Esophagus muscularis mucosa (tissue), 4 donors: ENCODE results near the gene TP53. TPM values are rescaled to one million over a fixed set of nuclear protein-coding genes. Genes with fewer than 3 reads are reported as not detected.
"Not testable (repeated sequence)": the region's sequence is repeated elsewhere in the genome, so short reads cannot be mapped to it uniquely, and the experiment has no call there.

Source experiments
- DNase-seq: peaks from one replicate; pipeline ENCODE4 v3.0.0-alpha.2; 2017; ENCODE audit errors: extremely low spot score
- H3K27ac ChIP-seq, 4 donors: fragments of 200-600 bp; sonication (generic); replicated peaks in 1 of 4; 1 replicate in 3 of 4; 2 replicates in 1 of 4; pipeline ENCODE4 v1.5.1; 2016 to 2019; ENCODE audit warnings: mild to moderate bottlenecking in 1 of 4
- H3K27me3 ChIP-seq, 4 donors: fragments of 200-600 bp; sonication (generic); one replicate each; pipeline versions ENCODE4 v1.5.1 to v1.6.0; 2016 to 2019
- H3K36me3 ChIP-seq, 4 donors: fragments of 200-600 bp; sonication (generic); one replicate each; pipeline ENCODE4 v1.5.1; 2016 to 2019
- H3K4me1 ChIP-seq, 4 donors: fragments of 200-600 bp; sonication (generic); one replicate each; pipeline ENCODE4 v1.5.1; 2016 to 2019
- H3K4me3 ChIP-seq, 4 donors: fragments of 200-600 bp; sonication (generic); 1 replicate in 2 of 4; 2 replicates in 2 of 4; pipeline ENCODE4 v1.5.1; 2016 to 2019; ENCODE audit warnings: mild to moderate bottlenecking in 4 of 4, moderate library complexity in 1 of 4
- H3K9me3 ChIP-seq, 4 donors: fragments of 200-600 bp; sonication (generic); 1 replicate in 3 of 4; 2 replicates in 1 of 4; pipeline ENCODE4 v1.5.1; 2016 to 2019
- CTCF ChIP-seq, 3 experiments: fragments of 200-600 bp in 2 of 3; fragments of 450-650 bp in 1 of 3; sonication (generic) in 2 of 3; IDR thresholded peaks; one replicate each; pipeline ENCODE4 v1.5.1; 2017 to 2019; ENCODE audit warnings: antibody characterized with exemption in 3 of 3, mild to moderate bottlenecking in 2 of 3, moderate library complexity in 1 of 3
- EP300 ChIP-seq: sonication (generic); formaldehyde crosslinking; IDR thresholded peaks from one replicate; pipeline ENCODE4 v1.6.1; 2017; ENCODE audit warnings: antibody characterized with exemption
- POLR2A ChIP-seq: fragments of 450-650 bp; IDR thresholded peaks from one replicate; pipeline ENCODE4 v1.6.1; 2017; ENCODE audit warnings: antibody characterized with exemption, moderate library complexity, mild to moderate bottlenecking, low read depth
- POLR2AphosphoS5 ChIP-seq, 2 donors: sonication (generic); formaldehyde crosslinking; IDR thresholded peaks; one replicate each; pipeline ENCODE4 v1.6.1; 2017; ENCODE audit warnings: antibody characterized with exemption in 2 of 2
- WGBS: methylation state at CpG from one replicate; pipeline ENCODE4 v1.1.5; 2018; 5-methylcytosine and 5-hydroxymethylcytosine counted together
- intact Hi-C: fragments of 100-400 bp; cut with DNase I; formaldehyde crosslinking; loops from one replicate; pipeline ENCODE4 v1.15.1; 2023
- total RNA-seq, 4 donors: library from RNA; depleted of rRNA; stranded (reverse); fragments of >200 nt; gene quantifications; one replicate each; pipeline versions ENCODE4 v1.1.0 to v1.2.1, GENCODE V29; 2016

TP53 gene
- total RNA-seq, 4 donors from 2014 or later: 14.9 to 18.3 (median 16.1) TPM

- intact Hi-C loops: no loop called here
These were observed 40.8 kb downstream of the TP53 start for GRCh38 chr17:7646457-7646856.

GRCh38 chr17:7644775-7645174 lies 42.5 kb downstream of the TP53 start:
- intact Hi-C loops: no loop called here
- Histone ChIP-seq H3K9me3 (no peaks in the 10 kb centered on the region), H3K27me3 (peaks cover 0 to 20% (median 4%) of the 10 kb centered on the region in 4 donors), H3K4me3 (no peak overlapping the region), H3K4me1 (peaks cover 0 to 2% (median 0%) of the 10 kb centered on the region in 4 donors), H3K36me3 (no peaks in the 10 kb centered on the region), H3K27ac (no peak overlapping the region)
- no peak for DNase-seq
- 85% methylated on average over 4 of the region's 4 CpGs for WGBS
- TF ChIP-seq EP300 (no peak), POLR2A (no peak), POLR2AphosphoS5 (IDR thresholded peaks at IDR 0.05) (no peak), CTCF (IDR thresholded peaks at IDR 0.05) (no peak)

More at GRCh38 chr17:7646457-7646856, 40.8 kb downstream of the TP53 start:
- DNase-seq: no peak
- 54% methylated on average over 8 of the region's 9 CpGs for WGBS
- no peaks in the 10 kb centered on the region for H3K36me3 ChIP-seq
- H3K4me1 ChIP-seq: peaks cover 13 to 19% (median 16%) of the 10 kb centered on the region in 4 donors
- H3K9me3 ChIP-seq: no peaks in the 10 kb centered on the region
- TF ChIP-seq CTCF (IDR thresholded peaks at IDR 0.05): no peak
- TF ChIP-seq POLR2AphosphoS5 (IDR thresholded peaks at IDR 0.05): peak in 1 of 2 donors; percentile 10
- TF ChIP-seq EP300: no peak
- TF ChIP-seq POLR2A: no peak
- H3K4me3 ChIP-seq: no peak overlapping the region
- no peak overlapping the region for H3K27ac ChIP-seq
- peaks cover 0 to 37% (median 19%) of the 10 kb centered on the region in 4 donors for H3K27me3 ChIP-seq

- H3K27ac ChIP-seq, H3K4me3 ChIP-seq, H3K27me3 ChIP-seq, H3K9me3 ChIP-seq, intact Hi-C loops, DNase-seq, H3K4me1 ChIP-seq, H3K36me3 ChIP-seq: not testable (repeated sequence)
- WGBS: 62% methylated on average over 7 of the region's 7 CpGs
These were observed 45.7 kb downstream of the TP53 start for GRCh38 chr17:7641635-7642034.

- Histone ChIP-seq H3K36me3 (no peaks in the 10 kb centered on the region), H3K9me3 (no peaks in the 10 kb centered on the region), H3K4me1 (no peaks in the 10 kb centered on the region), H3K27me3 (peaks cover 0 to 4% (median 0%) of the 10 kb centered on the region in 4 donors), H3K27ac (no peak overlapping the region), H3K4me3 (no peak overlapping the region)
- TF ChIP-seq POLR2AphosphoS5 (IDR thresholded peaks at IDR 0.05) (no peak), EP300 (no peak), CTCF (IDR thresholded peaks at IDR 0.05) (no peak), POLR2A (no peak)
- no CpG with 5 or more reads among the region's 26 CpGs for WGBS
- intact Hi-C loops: no loop called here
- DNase-seq: no peak
These were observed 46.5 kb downstream of the TP53 start for GRCh38 chr17:7640783-7641182.

- no peaks in the 10 kb centered on the region for H3K36me3 ChIP-seq
- no peaks in the 10 kb centered on the region for H3K27me3 ChIP-seq
- H3K9me3 ChIP-seq: no peaks in the 10 kb centered on the region
- DNase-seq: no peak
- no peak overlapping the region for H3K27ac ChIP-seq
- TF ChIP-seq POLR2AphosphoS5 (IDR thresholded peaks at IDR 0.05): no peak
- no peak for TF ChIP-seq CTCF (IDR thresholded peaks at IDR 0.05)
- no peak for TF ChIP-seq POLR2A
- TF ChIP-seq EP300: no peak
- intact Hi-C loops: no loop called here
- H3K4me3 ChIP-seq: no peak overlapping the region
- 73% methylated on average over 5 of the region's 5 CpGs for WGBS
- H3K4me1 ChIP-seq: peaks cover 0 to 4% (median 0%) of the 10 kb centered on the region in 4 donors
These were observed 51.1 kb downstream of the TP53 start for GRCh38 chr17:7636163-7636562.
